ENCODE results near the gene ZNF764. TPM values are rescaled to one million over a fixed set of nuclear protein-coding genes. Genes with fewer than 3 reads are reported as not detected.

Gene ZNF764
- polyA plus RNA-seq = 21.2 TPM
- long read RNA-seq, donor 1, partial matches to known transcripts = 0 of 4 reads
- long read RNA-seq, donor 1, other reads (novel, unspliced or antisense) = 0 of 4 reads
- long read RNA-seq, donor 2, transcript ZNF764-202 (3 exons, 2,970 nt) = major isoform, 5 of 7 reads
- long read RNA-seq, donor 2, partial matches to known transcripts = 0 of 7 reads
- long read RNA-seq, donor 2, other reads (novel, unspliced or antisense) = 0 of 7 reads
- long read RNA-seq, donor 3 = 0 reads
- long read RNA-seq, donor 4, partial matches to known transcripts = 0 of 2 reads
- long read RNA-seq, donor 4, other reads (novel, unspliced or antisense) = 0 of 2 reads
- long read RNA-seq, donor 5, partial matches to known transcripts = 0 of 5 reads
- long read RNA-seq, donor 5, other reads (novel, unspliced or antisense) = 0 of 5 reads
- long read RNA-seq, donor 6, partial matches to known transcripts = 0 of 6 reads
- long read RNA-seq, donor 6, other reads (novel, unspliced or antisense) = 0 of 6 reads
- long read RNA-seq, donor 7, partial matches to known transcripts = 0 of 2 reads
- long read RNA-seq, donor 7, other reads (novel, unspliced or antisense) = 0 of 2 reads
- long read RNA-seq, donor 8, transcript ZNF764-202 (3 exons, 2,970 nt) = major isoform, 5 of 10 reads
- long read RNA-seq, donor 8, partial matches to known transcripts = 0 of 10 reads
- long read RNA-seq, donor 8, other reads (novel, unspliced or antisense) = 0 of 10 reads
- long read RNA-seq, donor 9, partial matches to known transcripts = 0 of 6 reads
- long read RNA-seq, donor 9, other reads (novel, unspliced or antisense) = 0 of 6 reads
- long read RNA-seq, donor 10, transcript ZNF764-202 (3 exons, 2,970 nt) = major isoform, 8 of 10 reads
- long read RNA-seq, donor 10, partial matches to known transcripts = 0 of 10 reads
- long read RNA-seq, donor 10, other reads (novel, unspliced or antisense) = 0 of 10 reads
- long read RNA-seq, donor 11, partial matches to known transcripts = 0 of 5 reads
- long read RNA-seq, donor 11, other reads (novel, unspliced or antisense) = 0 of 5 reads

DNA sequence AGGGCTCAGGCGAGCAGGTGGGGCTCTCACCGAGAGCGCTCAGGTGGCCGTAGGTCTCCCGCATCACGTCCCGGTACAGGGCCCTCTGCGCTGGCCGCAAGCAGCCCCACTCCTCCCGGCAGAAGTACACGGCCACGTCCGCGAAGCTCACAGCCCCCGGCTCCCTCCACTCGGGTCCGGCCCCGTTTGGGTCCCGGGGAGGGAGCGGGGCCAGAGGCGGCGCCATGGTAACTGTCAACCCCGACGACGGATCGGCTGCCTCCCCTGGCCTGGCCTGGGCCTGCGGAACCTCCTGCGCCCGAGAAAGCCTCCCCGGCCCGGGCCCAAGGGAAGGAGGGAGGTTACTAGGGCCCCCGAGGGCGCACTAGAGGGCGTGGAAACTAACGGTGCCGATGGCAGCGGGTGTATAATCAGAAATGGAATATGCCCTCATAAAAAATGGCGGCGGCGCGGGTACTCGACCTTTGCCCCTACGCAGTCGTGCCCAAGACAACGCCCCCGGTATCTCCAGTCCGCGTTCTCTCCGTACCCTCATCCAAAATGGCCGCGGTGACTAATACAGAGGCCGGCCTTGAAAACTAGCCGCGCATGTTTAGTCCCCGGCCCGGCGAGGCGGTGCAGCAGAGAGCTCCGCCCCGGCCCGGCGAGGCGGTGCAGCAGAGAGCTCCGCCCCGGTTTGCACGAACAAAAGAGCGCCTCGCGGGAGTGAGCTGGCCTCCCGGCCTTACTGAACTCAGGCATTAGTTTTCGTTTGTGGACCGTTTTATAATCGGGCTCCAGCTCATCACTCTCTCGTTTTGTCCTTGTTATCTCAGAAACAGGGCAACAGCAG, at the start of gene ZNF764:
Gene ZNF764, minus strand, starts transcription at position 418 of the 832 bp plus-strand sequence. Its CDS starts 192 bp downstream, at position 226.
- DNase-seq = peak; percentile 99 to 100
- Histone ChIP-seq H3K36me3 (ENCODE audit: control insufficient read depth, insufficient read depth, low read length) (peaks cover 32% of the 10 kb centered on the region), H3K9me3 (ENCODE audit: control insufficient read depth, low read depth, low read length) (peaks cover 14% of the 10 kb centered on the region), H3K4me1 (ENCODE audit: control insufficient read depth, insufficient read depth, low read length) (peaks cover 37% of the 10 kb centered on the region), H3K27ac (ENCODE audit: low read length) (peak within 1 kb of the TSS; percentile 96), H3K27me3 (ENCODE audit: control insufficient read depth, insufficient read depth, low read length) (no peaks in the 10 kb centered on the region), H3K4me3 (ENCODE audit: low read length) (peak within 1 kb of the TSS; percentile 87)
- no CpG with 5 or more reads among the region's 74 CpGs for WGBS (ENCODE audit: insufficient coverage, low lambda C conversion rate)

DNA sequence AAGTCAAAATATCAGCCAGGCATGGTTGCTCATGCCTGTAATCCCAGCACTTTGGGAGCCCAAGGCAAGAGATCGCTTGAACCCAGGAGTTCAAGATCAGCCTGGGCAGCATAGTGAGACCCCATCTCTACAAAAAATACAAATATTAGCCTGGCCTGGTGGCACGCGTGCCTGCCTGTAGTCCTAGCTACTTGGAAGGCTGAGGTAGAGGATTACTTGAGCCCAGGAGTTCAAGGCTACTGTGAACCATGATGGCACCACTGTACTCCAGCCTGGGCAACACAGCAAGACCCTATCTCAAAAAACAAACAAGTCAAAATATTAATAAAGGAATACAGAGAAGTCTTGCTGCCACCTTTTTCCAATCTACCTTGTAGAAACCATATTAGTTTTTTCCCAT, 47.8 kb upstream of the ZNF764 start:
- no CpG with 5 or more reads among the region's 3 CpGs for WGBS (ENCODE audit: insufficient coverage, low lambda C conversion rate)
- Histone ChIP-seq H3K9me3 (ENCODE audit: control insufficient read depth, low read depth, low read length) (no peaks in the 10 kb centered on the region), H3K4me3 (ENCODE audit: low read length) (no peak overlapping the region), H3K27me3 (ENCODE audit: control insufficient read depth, insufficient read depth, low read length) (no peaks in the 10 kb centered on the region), H3K4me1 (ENCODE audit: control insufficient read depth, insufficient read depth, low read length) (peaks cover 10% of the 10 kb centered on the region), H3K27ac (ENCODE audit: low read length) (no peak overlapping the region), H3K36me3 (ENCODE audit: control insufficient read depth, insufficient read depth, low read length) (peaks cover 33% of the 10 kb centered on the region)
- DNase-seq = no peak

DNA sequence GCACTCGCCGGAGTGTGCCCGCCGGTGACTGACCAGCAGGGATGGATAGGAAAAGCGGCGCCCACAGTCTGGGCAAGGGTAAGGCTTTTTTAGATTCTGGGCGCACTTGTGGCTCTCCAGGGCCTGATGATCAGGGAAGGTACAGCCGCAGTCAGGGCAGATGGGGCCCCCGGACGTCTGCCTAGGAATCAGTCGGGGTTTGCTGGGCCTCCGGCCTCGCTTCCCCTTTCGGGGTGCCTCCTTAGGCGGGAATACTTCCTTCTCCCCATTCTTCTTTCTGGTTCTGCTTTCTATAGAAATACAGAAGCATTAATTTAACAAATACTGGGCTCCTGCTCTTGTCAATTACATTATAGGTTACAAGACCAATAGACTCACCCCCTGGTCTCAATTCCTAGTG, 47.0 kb upstream of the ZNF764 start:
- Histone ChIP-seq H3K36me3 (ENCODE audit: control insufficient read depth, insufficient read depth, low read length) (peaks cover 33% of the 10 kb centered on the region), H3K27ac (ENCODE audit: low read length) (no peak overlapping the region), H3K4me3 (ENCODE audit: low read length) (no peak overlapping the region), H3K27me3 (ENCODE audit: control insufficient read depth, insufficient read depth, low read length) (no peaks in the 10 kb centered on the region), H3K9me3 (ENCODE audit: control insufficient read depth, low read depth, low read length) (no peaks in the 10 kb centered on the region), H3K4me1 (ENCODE audit: control insufficient read depth, insufficient read depth, low read length) (peaks cover 8% of the 10 kb centered on the region)
- no peak for DNase-seq
- no CpG with 5 or more reads among the region's 15 CpGs for WGBS (ENCODE audit: insufficient coverage, low lambda C conversion rate)

DNA sequence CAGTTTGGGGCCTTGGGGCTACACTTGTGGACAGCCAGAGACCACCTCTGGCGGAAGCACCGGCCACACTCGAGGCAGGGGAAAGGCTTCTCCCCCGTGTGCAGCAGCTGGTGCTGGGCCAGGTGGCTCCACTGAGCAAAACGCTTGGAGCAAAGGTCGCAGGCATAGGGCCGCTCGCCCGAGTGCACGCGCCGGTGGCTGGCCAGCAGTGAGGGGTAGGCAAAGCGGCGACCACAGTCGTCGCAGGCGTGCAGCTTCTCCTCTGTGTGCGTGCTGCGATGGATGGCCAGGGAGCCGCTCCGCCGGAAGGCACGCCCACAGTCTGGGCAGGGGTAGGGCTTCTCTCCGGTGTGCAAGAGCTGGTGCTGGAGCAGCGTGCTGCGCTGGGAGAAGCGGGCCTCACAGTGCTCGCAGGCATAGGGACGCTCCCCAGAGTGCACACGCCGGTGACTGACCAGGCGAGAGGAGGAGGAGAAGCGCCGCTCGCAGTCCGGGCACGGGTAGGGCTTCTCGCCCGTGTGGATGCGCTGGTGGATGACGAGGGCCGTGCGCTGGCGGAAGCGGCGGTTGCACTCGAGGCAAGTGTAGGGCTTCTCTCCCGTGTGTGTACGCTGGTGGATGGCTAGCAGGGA, 46.3 kb upstream of the ZNF764 start:
- WGBS (ENCODE audit: insufficient coverage, low lambda C conversion rate) = 100% methylated on average over 1 of the region's 49 CpGs
- Histone ChIP-seq H3K27me3 (ENCODE audit: control insufficient read depth, insufficient read depth, low read length) (no peaks in the 10 kb centered on the region), H3K36me3 (ENCODE audit: control insufficient read depth, insufficient read depth, low read length) (peaks cover 33% of the 10 kb centered on the region), H3K9me3 (ENCODE audit: control insufficient read depth, low read depth, low read length) (no peaks in the 10 kb centered on the region), H3K4me1 (ENCODE audit: control insufficient read depth, insufficient read depth, low read length) (peaks cover 8% of the 10 kb centered on the region), H3K4me3 (ENCODE audit: low read length) (no peak overlapping the region), H3K27ac (ENCODE audit: low read length) (peak overlapping the region; percentile 33)
- DNase-seq = no peak

DNA sequence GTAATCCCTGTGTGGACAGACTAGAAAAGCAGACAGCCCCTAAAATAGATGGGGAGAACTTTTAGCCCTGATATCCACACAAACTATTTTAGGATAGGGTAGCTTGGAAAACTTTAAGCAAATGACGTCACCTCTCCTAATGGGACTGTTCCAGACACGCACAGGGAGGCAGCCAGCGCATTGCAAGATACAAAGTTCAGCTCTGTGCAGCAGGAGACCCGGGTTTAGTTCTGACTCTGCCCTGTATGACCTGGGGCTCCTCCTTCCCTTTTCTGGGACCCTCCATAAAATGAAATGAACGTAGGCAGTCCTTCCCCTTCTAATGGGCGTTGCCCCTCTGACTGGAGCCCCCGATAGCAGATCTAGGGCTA, 45.8 kb upstream of the ZNF764 start:
- no CpG with 5 or more reads among the region's 7 CpGs for WGBS (ENCODE audit: insufficient coverage, low lambda C conversion rate)
- H3K9me3 ChIP-seq (ENCODE audit: control insufficient read depth, low read depth, low read length) = no peaks in the 10 kb centered on the region
- DNase-seq = peak; percentile 32 to 70
- H3K27me3 ChIP-seq (ENCODE audit: control insufficient read depth, insufficient read depth, low read length) = no peaks in the 10 kb centered on the region
- H3K4me1 ChIP-seq (ENCODE audit: control insufficient read depth, insufficient read depth, low read length) = peaks cover 8% of the 10 kb centered on the region
- H3K4me3 ChIP-seq (ENCODE audit: low read length) = no peak overlapping the region
- peaks cover 33% of the 10 kb centered on the region for H3K36me3 ChIP-seq (ENCODE audit: control insufficient read depth, insufficient read depth, low read length)
- H3K27ac ChIP-seq (ENCODE audit: low read length) = peak overlapping the region; percentile 33

DNA sequence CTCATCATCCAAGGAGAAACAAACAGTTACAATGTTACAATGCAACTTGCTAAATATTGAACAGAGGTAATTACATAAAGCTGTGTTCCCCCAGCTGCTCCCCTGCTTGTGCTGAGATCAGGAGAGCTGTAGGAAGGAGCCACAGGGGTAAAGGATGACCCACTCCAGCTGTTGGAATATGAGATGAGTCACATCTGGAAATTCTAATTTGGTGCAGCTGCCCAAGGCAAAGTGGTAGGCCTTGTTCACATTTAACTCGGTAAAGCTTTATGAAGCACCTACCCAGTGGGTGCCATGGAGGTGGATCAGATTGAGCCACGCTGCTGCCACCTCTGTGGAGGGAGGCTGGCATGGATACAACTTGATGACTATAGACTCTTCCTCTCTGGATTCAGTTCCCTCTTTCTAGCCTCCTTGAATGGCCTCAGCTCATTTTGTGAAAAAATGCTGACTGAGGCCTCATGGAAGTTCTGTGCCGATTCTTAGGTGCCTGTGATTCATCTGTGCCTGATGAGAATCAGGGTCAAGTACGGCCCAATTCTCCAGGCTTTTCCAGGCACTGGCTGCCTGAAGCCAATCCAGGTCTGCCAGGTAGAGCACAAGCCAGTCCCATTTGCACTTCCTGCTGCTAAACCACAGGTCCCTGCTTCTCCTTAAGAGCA, 44.6 kb upstream of the ZNF764 start:
- H3K27me3 ChIP-seq (ENCODE audit: control insufficient read depth, insufficient read depth, low read length) = no peaks in the 10 kb centered on the region
- H3K4me1 ChIP-seq (ENCODE audit: control insufficient read depth, insufficient read depth, low read length) = peaks cover 8% of the 10 kb centered on the region
- H3K27ac ChIP-seq (ENCODE audit: low read length) = no peak overlapping the region
- H3K36me3 ChIP-seq (ENCODE audit: control insufficient read depth, insufficient read depth, low read length) = peaks cover 29% of the 10 kb centered on the region
- WGBS (ENCODE audit: insufficient coverage, low lambda C conversion rate) = no CpG with 5 or more reads among the region's 4 CpGs
- no peak overlapping the region for H3K4me3 ChIP-seq (ENCODE audit: low read length)
- no peak for DNase-seq
- H3K9me3 ChIP-seq (ENCODE audit: control insufficient read depth, low read depth, low read length) = no peaks in the 10 kb centered on the region

DNA sequence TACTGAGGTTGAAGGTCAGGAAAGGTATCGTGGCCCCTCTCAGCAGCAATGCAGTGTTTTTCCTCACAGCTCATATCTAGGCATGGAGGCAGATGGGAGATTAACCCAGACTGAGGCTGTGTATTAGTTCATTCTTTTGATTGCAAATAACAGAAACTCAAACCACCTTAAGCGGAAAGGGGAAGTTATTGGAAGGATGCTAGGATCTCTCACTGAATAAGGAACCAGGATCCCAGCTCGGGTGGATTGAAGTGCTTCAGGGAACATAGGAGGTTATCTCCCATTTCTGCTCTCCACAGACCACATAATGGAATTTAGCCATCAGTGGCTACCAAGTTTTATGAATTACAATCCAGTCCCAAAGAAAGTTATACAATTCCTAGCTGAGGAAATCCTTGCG, 43.8 kb upstream of the ZNF764 start:
- Histone ChIP-seq H3K27me3 (ENCODE audit: control insufficient read depth, insufficient read depth, low read length) (no peaks in the 10 kb centered on the region), H3K27ac (ENCODE audit: low read length) (no peak overlapping the region), H3K9me3 (ENCODE audit: control insufficient read depth, low read depth, low read length) (no peaks in the 10 kb centered on the region), H3K4me1 (ENCODE audit: control insufficient read depth, insufficient read depth, low read length) (peaks cover 8% of the 10 kb centered on the region), H3K4me3 (ENCODE audit: low read length) (no peak overlapping the region), H3K36me3 (ENCODE audit: control insufficient read depth, insufficient read depth, low read length) (peaks cover 22% of the 10 kb centered on the region)
- no CpG with 5 or more reads among the region's 4 CpGs for WGBS (ENCODE audit: insufficient coverage, low lambda C conversion rate)
- no peak for DNase-seq

DNA sequence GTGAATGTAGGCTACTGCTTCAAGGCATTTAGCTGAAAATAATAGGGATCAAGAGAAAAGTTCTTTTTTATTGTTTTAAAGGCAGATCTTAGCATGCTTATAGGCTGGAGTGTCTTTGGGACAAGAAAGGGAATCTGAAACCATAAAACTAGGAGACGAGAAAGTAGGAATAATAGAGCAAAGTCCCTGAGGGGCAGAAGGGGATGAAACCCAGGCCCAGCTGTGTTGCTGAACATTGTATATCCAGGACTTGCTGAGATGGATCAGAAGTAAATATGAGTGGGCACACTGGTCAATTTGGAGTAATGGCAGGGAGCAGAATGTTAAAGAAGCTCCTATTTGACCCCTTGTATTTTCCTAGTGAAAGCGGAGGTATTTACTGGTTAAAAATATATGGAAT, 42.8 kb upstream of the ZNF764 start:
- H3K27ac ChIP-seq (ENCODE audit: low read length) = no peak overlapping the region
- peaks cover 19% of the 10 kb centered on the region for H3K36me3 ChIP-seq (ENCODE audit: control insufficient read depth, insufficient read depth, low read length)
- no peak overlapping the region for H3K4me3 ChIP-seq (ENCODE audit: low read length)
- no peak for DNase-seq
- H3K27me3 ChIP-seq (ENCODE audit: control insufficient read depth, insufficient read depth, low read length) = no peaks in the 10 kb centered on the region
- peaks cover 8% of the 10 kb centered on the region for H3K4me1 ChIP-seq (ENCODE audit: control insufficient read depth, insufficient read depth, low read length)
- no peaks in the 10 kb centered on the region for H3K9me3 ChIP-seq (ENCODE audit: control insufficient read depth, low read depth, low read length)
- WGBS (ENCODE audit: insufficient coverage, low lambda C conversion rate) = no CpG with 5 or more reads among the region's 2 CpGs

DNA sequence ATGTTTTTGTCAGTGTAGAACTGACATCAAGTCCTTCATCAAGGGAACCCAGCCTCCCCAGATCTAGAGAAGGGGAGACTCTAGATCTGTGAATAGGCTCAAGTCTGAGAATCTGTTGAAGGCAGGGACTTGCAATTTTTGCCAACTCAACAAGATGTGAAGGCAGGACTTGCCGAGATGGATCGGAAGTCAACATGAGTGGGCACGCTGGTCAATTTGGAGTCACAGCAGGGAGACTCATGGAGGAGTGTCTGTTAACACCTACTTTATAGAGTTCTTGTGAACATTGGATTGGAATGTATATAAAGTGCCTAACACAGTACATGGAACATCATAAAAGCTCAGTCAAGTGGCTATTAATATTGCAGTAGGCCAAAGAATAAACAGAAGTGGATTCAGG, 42.0 kb upstream of the ZNF764 start:
- Histone ChIP-seq H3K9me3 (ENCODE audit: control insufficient read depth, low read depth, low read length) (no peaks in the 10 kb centered on the region), H3K4me1 (ENCODE audit: control insufficient read depth, insufficient read depth, low read length) (peaks cover 8% of the 10 kb centered on the region), H3K27ac (ENCODE audit: low read length) (no peak overlapping the region), H3K27me3 (ENCODE audit: control insufficient read depth, insufficient read depth, low read length) (no peaks in the 10 kb centered on the region), H3K36me3 (ENCODE audit: control insufficient read depth, insufficient read depth, low read length) (peaks cover 19% of the 10 kb centered on the region), H3K4me3 (ENCODE audit: low read length) (no peak overlapping the region)
- DNase-seq = no peak
- WGBS (ENCODE audit: insufficient coverage, low lambda C conversion rate) = no CpG with 5 or more reads among the region's 3 CpGs
